Stimulated activated CD4-positive, alpha-beta T cell treated with anti-CD3 and anti-CD28 coated beads, Interleukin-2, amount 100 ng/mL, for 48 hours (primary cell): Measurements from ENCODE around the gene IL36A.

Source experiments
- DNase-seq, 2 donors: peaks; one replicate each; pipeline ENCODE4 v3.0.0-alpha.2; 2020

The IL36A gene

DNA sequence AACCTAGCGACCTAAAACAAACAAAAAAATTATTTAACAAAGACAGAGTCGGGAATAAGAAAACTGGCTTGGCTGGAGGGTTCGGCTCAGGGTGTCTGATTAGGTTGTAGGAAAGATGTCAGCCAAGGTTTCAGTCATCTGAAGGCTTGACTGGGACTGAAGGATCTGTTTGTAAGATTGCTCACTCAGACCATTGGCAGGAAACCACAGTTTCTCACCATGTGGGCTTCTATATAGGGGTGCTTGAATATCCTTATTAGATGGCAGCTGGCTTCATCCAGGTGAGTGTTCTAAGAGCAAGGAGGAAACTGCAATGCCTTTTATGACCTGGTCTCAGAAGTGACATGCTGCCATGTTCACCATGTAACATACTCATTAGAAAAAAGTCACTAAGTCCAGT, 48.4 kb downstream of the IL36A start:
- DNase-seq, result no peak

DNA sequence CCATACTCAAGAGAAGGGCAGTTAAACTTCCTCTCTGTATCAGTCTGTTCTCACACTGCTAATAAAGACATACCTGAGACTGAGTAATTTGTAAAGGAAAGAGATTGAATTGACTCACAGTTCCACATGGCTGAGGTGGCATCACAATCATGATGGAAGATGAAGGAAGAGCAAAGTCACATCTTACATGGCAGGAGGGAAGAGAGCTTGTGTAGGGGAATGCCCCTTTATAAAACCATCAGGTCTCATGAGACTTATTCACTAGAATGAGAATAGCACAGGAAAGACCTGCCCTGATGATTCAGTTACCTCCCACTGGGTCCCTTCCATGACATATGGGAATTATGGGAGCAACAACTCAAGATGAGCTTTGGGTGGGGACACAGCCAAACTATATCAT, 48.8 kb downstream of the IL36A start:
- DNase-seq, result no peak

DNA sequence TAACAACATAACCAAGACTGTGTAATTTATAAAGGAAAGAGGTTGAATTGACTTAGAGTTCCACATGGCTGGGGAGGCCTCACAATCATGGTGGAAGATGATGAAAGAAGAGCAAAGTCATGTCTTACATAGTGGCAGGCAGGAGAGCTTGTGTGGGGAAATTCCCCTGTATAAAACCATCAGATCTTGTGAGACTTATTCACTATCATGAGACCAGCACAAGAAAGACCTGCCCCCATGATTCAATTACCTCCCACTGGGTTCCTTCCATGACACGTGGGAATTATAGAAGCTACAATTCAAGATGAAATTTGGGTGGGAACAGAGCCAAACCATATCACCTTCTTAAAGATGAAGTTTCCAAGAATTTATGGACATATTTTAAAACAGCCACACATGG, 51.3 kb downstream of the IL36A start:
- DNase-seq, result no peak

DNA sequence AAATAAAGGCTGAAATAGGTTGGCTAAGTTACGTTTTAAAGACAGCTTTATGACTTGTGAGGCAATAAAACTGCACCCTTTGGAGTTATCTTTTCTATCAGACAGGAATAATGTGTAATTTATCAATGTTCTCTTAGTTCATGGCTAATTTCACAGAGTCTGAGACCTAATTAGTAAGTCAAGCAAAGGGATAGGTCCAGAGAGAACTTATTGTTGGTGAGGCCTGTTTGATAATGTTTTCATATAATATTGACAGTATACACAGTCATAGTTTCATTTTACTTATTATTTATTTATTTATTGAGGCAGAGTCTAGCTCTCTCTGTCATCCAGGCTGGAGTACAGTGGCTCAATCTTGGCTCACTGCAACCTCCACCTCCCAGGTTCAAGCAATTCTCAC, 51.9 kb downstream of the IL36A start:
- no peak for DNase-seq
